ENCODE results near the gene ARID5B. TPM values are rescaled to one million over a fixed set of nuclear protein-coding genes. Genes with fewer than 3 reads are reported as not detected.

ARID5B gene
- total RNA-seq, 1 donor from 2014 or later: 55.7 TPM

DNA sequence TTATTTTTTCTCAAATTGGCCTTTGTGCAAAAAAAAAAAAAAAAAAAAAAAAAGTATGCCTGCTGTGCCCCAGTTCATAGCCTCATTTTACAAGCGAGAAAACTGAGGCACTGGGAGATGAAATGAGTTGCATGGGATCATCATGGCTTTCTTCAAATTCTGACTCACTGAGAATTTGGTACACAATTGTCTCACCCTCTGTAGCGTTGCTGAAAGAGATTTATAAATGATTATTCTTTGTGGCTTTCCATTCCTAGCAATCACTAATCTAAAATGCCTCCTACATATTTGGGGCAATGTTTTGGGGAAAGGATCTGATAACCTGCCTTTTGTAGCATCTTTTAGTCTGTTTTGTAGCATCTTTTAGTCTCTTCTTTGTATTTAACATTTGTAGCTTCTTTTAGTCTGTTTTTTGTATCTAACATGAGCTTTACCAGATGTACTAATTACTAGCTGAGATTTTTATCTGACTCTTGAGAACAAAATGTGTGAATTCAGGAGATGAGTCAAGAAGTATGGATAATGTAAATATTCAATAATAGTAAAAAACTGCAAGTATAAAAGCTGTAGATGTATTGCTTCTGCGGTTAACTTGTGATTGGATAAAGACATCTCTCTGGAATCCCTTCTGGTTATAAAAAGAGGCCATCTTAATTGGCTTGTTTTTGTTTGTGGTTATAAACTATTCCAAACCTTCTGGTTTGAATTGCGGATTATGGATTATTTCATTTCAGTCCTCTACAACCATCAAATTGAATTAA, 161.4 kb downstream of the ARID5B start:
- intact Hi-C loops (cut with micrococcal nuclease): loop anchor here (1.0 kb wide), 1 partner anchor 9 kb away; no protein-coding TSS in a partner anchor

DNA sequence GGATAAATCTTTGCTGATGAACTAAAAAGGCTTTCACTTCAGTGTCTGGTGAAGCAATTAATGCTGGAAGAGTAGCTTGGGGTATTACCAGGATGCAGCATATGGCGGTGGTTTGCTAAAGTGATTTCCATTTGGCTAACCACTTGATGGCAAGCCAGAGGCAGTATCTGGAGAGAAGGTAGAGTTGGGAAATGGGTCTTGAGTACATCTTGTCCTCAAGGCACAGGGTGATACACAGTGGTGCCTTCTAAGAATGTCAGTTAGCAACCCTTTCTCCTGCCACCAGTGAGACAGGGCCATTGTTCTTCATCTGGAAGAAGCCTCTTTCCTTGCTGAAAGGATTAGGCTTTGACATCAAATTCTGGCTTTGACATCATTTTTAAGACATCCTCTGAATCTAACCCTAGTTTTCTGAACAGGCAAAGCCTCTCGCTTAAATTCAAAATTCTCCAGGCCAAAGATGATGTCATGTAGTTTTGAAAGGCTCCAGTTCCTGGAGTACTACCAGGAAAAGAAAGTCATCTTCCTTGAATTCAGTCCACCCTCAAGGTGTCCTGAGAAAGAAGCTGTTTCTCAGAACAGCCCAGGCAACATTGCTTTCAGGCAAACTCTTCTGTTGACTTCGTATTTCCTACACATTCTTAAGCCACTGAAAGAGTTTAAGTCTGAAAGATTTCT, 162.4 kb downstream of the ARID5B start:
- intact Hi-C loops (cut with micrococcal nuclease): no loop called here

DNA sequence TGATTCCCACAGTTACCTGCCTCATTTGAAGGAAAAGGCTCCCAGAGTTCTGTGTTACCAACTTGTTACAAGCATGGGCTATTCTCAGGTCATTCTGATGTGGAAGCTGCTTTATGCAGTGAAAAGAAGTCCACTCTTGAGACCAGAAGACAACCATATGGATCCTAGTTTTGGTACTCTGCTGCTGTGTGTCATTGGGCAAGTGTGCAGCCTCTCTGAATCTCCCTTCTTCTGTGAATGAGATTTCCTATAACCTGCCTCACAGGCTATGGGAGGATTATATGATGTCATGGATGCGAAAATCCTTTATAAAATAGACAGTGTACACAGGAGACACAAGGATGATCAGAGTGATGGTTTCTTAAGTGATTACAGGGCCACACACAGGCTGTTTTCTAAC, 166.1 kb downstream of the ARID5B start:
- intact Hi-C loops (cut with micrococcal nuclease): no loop called here

DNA sequence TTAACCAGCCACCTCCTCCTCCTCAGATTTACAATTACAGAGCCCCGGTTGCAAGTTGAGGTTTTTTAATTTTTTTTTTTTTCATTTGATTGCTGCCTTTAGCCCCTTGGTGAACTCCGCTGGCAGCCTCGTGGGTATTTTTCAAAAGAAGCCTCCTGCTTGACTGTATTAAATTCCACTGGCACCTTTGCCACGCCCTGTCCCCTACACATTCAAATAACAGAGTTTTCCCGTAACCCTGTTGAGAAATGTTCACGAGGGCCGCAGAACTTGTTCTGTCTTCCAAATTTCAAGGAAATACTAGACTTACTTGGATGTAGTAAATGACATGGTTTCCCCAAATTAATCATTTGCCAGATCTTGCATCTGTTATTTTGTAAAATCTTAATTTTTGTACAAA, 167.0 kb downstream of the ARID5B start:
- intact Hi-C loops (cut with micrococcal nuclease): no loop called here

DNA sequence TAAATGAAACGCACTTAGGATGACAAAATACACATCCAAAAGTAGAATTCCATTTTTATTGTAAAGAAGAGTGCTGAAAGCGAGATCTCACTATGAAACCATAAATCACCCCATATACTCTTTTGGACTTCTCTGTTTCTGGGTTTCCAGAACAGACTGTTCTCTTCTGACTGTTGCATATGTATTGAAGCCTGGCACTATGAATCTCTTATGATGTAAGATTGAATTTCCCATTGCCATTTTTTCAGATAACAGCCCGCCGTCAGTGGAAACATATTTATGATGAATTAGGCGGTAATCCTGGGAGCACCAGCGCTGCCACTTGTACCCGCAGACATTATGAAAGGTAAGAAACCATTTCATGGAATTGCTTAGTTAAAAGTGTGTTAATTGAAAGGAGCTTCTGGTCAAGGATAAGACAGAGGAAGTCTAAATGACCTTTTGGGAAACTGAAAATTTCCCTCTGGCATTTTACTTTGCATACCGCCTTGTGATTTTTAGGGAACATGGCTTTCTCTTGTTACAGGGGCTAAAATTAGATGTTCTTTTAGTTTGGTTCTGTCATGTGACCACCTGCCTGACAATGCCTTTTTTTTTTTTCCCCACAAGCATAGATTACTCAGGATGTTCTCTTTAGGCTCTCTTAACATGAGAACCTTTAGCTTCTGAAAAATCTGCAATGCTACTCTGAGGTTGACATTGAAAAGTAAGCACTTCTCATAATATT, 168.1 kb downstream of the ARID5B start:
- intact Hi-C loops (cut with micrococcal nuclease): loop anchor here (1.0 kb wide), 1 partner anchor 13 kb away; no protein-coding TSS in a partner anchor

DNA sequence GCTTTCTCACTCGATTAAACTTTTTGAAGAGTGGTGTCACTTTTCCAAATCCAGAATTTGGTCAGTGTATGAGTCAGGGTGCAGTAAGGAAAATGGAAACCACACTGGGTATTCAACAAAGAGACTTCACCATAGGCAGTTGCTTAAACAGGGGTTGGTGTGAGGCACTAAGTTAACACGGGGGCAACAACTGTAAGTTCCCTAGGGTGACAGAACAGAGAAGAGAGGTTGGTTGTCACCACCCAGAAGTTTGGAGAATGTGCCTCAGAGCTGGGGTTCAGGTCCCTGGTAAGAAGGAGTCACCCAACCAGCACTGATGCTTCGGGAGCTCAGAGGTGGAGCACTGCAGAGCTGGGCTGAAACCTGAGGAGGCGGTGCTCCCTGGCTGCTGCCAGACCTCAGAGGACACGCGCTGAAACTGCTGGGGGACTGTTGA, 170.4 kb downstream of the ARID5B start:
- intact Hi-C loops (cut with micrococcal nuclease): no loop called here

DNA sequence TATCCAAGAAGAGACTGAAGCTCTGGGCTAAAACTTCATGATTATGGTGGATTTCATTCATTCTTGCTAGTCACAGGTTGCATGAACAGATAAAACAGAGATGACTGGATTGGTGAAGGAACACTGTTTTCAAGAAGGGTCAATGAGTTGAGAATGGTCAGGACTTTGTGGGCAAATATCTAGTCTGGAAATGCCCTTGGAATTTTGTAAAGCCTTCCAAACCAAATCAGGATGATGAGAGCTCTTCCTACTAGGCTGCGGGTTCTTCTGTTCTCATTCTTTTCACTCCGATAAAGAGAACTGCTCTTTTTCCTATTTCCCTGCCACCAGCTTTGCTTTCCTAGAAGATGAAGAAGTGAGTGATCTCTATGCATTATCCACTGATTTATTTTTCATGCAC, 171.4 kb downstream of the ARID5B start:
- intact Hi-C loops (cut with micrococcal nuclease): no loop called here

DNA sequence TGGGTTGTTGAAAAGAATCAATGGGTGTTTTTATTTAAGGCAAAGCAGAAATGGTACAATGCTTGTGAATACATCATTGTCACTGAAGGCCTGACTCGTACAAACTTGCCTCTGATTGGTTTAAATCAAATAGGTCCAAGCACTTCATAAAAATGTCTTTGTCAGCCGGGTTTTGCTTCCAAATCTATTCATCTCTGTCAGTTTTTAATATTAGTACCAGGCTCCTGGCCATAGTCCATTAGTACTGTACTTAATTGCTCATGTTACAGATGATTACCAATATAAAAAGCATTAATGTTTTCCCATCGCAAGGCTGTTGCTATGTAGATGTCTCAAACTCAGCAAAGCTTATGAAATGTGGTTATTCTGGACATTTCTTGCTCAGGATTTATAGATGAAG, 171.9 kb downstream of the ARID5B start:
- intact Hi-C loops (cut with micrococcal nuclease): no loop called here

DNA sequence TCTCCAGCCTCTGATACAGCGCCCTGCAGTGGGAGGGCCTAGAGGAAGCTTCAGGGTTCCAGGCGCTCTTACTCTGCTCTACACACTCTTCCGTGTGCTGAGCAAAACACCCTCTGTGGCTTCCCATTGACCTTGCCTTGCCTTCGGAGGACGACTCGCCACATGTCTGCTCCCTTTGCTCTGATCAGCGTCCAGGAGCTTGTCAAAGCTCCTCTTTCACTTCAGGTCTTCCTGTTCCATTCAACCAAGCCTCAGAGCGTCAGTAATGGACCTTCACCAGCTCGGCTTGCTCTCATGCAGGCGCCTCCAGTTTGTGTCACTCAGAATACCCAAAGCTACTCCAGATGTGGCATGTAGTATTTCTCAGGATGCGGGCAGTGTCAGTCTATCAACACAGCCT, 173.9 kb downstream of the ARID5B start:
- intact Hi-C loops (cut with micrococcal nuclease): no loop called here

DNA sequence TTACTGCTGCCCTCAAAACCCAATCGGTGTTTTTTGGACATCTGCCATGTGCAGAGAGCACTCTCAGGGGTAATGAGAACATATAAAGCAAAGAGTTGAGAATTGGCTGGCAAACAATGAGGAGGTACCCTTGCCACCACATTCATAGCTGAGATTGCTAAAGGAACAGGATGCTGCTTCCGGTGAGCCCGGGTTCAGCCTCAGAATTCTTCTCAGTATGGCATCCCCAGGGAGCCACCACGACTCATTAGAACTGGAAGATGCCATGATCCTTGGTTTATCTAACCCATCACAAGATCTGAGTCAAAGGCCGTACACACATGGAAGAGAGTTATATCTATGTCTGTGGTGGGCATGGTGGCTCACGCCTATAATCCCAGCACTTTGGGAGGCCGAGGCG, 174.4 kb downstream of the ARID5B start:
- intact Hi-C loops (cut with micrococcal nuclease): no loop called here

DNA sequence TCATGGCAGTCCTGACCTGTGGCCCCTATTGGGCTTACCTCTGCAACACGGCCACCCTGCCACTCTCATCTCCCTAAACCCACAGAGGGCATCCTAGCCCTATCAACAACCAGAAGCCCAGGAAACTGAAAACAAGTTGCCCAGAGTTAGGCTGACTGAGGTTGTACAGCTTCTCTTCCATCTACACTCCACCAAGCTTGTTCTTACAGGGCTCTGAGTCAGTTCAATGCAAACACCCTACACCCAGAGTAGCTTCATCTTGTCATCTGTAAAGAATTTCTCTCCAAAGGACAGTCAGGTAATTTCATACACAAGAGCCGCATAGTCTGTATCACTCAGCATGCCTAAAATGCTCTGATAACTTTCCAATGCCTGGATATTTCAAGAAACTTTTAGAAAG, 175.4 kb downstream of the ARID5B start:
- intact Hi-C loops (cut with micrococcal nuclease): no loop called here

DNA sequence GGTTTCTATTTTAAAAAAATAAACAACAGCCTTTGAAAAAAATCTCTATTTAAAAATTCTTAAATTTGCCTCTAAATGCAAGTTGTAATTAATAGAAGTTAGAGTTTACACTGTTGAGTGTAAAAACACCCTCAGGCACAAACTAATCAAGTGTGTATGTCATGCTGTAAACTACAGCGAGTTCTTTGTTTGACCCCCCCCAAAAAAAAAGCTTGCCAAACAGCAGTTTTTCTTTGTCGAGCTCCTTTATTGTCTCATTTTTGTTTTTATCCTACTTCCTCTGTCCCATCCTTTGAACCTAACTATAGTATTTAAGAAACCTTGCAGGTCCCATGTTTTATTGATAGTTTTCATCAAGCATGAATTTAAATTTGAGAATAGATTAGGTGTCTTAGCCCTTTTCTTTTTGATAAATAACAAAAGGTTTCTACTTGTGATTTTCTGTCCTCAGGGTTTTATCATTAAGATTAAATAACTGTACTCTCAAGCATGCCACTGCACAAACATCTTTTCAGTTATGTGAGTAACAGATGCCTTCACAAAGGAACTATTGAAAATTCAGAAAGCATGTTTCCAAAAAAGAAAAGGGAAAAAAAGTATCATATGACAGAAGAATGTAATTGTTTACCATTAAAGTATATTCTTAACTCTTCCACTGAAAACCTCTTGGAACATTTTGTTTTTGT, 176.0 kb downstream of the ARID5B start:
- intact Hi-C loops (cut with micrococcal nuclease): no loop called here

DNA sequence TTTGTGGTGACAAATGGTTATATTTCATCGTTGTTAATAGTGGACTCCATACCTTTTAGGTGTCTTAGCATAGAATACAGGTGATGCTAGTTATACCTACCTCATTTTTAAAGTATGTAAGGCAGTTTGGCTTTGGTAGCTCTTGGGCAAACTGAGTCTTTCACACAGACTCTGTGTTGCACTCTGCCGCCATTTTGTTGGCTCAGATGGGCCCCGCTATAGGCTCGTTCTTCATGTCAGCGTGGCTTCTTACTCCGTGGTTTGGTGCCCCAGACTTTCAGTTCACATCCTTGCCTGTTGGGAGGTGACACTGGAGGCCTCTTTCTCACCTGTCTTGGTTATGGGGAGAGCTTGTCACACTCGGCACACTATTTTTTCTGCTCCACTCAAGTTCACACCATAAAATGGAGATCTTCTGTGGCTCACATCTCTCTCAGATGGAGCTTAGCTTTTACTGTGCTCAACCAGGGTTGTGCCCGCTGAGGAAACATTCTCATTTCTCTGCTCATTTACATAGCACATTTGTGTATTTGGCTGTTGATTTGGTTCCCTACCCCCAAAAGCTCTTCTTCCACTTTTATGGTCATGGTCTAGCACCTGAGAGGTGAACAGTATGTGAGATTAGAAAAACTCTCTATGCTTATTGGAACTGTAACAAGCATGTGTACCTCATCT, 178.5 kb downstream of the ARID5B start:
- intact Hi-C loops (cut with micrococcal nuclease): loop anchor here (5.0 kb wide), 1 partner anchor 328 kb away; no protein-coding TSS in a partner anchor

DNA sequence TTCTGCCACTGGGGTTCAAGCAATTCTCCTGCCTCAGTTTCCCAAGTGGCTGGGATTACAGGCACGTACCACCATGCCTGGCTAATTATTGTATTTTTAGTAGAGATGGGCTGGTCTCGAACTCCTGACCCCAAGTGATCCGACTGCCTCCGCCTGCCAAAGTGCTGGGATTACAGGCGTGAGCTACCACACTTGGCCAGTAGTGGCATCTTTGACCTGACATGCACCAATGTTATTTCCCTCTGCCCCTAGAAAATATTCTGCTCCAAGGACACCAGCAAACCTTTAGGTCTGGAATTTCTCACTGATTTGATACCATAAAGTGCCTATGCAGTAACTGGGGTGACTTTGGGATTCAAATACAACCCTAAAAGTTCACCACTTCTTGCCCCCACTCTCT, 179.4 kb downstream of the ARID5B start:
- intact Hi-C loops (cut with micrococcal nuclease): loop anchor here (5.0 kb wide), 1 partner anchor 329 kb away; no protein-coding TSS in a partner anchor

DNA sequence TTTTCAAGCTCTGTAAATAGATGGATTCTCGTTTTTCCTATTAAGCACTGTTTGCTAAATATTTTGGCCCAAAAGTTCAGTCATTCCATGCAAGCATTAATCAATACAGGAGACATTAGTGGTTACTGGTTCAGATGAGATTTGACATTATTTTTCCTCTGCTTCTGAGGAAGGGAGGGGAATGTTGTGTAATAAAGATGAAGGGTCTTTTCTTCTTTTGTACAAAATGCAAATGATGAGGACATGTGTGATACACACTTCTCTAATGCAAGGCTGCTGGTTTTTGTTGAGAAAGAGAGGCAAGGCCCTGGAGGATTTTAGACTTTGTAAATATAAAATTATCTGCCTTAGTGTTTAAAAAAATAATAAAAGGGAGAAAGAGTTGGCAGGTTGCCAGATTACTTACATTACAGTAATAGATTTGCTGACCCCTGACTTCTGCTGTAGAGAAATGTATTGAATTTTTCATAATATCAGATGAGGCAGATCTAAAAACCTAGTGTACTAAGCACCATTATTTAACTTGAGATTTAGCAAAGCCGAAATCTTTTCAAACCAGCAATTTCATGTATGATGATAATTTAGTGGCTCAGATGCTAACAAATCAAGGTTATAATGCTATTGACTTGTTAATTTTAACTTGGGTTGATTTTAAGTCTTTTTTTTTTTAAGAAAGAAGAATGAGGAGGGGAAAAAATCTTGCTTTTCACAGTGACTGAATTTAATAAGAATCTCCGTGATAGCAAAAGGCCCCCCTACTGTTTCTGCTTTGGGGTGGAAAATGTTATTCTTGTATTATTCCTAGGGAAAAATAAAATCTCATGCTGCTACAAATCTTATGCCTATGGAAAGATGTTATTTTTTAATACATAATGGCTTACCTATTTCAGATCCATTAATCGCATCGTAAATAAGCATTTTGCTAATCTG, 180.1 kb downstream of the ARID5B start:
- intact Hi-C loops (cut with micrococcal nuclease): loop anchor here (1.0 to 5.0 kb wide), 8 partner anchors 11 to 329 kb away; partner anchors contain the start of gene ARID5B

DNA sequence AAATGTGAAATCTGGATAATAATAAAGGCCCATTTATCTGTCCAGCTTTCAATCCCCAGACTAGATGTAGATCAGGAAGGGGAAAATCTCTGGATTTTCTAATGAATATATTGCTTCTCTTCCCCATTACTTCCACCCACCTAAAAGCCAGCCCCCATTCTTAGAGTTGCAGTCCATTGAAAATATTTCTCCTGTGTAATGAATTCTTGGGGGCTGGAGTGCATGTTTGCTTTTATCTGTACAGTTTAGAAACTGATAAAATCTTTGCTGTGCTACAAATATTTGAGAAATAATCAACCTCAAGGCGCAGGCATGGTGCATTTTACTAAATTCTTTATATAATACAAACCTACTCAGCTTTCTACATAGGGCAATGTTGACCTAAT, 180.8 kb downstream of the ARID5B start:
- intact Hi-C loops (cut with micrococcal nuclease): loop anchor here (1.0 to 5.0 kb wide), 8 partner anchors 12 to 330 kb away; partner anchors contain the start of gene ARID5B

DNA sequence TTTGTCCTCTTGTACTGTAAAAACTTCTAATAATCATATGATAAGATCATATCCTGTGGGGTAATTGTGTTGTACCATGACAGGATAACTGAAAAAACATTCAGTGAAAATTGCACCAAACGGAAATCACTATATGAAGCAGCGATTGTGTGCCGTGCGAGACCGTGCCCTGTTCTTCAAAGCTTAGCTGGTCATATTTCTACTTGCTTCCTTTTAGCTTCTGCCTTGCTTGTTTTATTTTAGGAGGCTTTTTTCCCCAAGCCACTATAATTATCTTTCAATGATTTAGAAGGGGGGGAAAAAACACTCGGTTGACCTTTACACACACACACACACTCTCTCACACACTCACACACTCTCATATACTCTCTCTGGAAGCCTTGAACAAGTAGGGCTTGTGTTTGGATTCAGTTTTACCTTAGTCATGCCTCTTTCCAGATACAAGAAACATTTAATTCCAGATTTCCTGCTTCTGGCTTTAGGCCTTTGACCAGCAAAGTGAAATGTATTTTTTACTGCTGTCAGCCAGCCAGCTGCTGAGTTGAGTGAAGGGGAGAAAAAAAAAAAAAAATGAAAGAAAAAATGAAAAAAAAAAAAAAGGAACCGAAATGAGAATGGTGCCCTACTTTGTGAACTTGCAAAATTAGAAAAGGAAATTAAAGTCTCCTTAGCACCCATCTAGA, 181.4 kb downstream of the ARID5B start:
- intact Hi-C loops (cut with micrococcal nuclease): loop anchor here (1.0 to 5.0 kb wide), 8 partner anchors 13 to 331 kb away; partner anchors contain the start of gene ARID5B

DNA sequence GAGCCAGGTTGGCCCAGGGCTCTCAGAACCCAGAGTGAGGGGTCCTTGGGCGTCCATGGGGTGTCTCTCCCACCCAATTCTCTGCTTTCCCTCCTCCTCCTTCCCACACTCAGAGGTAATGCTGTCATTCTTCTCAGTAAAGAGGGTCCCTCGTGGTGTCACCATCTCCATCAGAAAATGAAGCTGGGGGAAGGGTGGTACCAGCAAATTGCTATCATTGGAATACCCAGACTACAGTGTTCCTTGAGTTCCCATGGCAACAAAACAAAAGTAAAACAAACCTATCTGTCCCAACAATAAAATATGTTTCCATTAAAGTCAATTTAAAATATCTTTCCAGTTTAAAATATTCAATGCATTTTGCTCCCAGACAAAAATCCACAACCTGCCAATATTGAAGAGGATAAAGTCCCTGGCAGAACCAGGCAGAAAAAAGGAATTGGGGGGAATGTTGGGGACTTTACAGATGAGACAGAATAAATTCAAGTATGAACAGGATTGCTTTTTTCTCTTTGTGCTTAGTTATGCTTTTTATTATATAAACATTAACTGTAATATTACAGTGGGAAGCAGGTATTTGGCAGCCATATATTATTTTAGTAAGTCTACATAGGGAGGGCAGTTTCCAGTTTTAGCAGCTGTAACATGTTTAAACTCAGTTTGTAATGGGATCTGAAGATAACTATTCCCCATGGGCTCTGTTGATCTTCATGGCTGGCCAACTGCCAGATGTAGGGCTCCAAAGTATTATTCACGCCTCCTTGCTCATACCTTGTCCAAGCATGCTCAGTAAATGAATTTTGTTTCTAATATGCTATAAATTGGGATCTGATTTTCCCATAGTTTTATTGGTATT, 182.1 kb downstream of the ARID5B start:
- intact Hi-C loops (cut with micrococcal nuclease): loop anchor here (5.0 kb wide), 1 partner anchor 331 kb away; no protein-coding TSS in a partner anchor
